ENCODE measurements around the gene MIOX. TPM values are rescaled to one million over a fixed set of nuclear protein-coding genes. Genes with fewer than 3 reads are reported as not detected.

Gene MIOX
- polyA plus RNA-seq, 1 donor from 2014 or later: not detected

- Histone ChIP-seq H3F3A (ENCODE audit: insufficient read depth, low read length, poor library complexity, severe bottlenecking) (no peaks in the 10 kb centered on the region), H3K9me3 (ENCODE audit: low read length) (no peaks in the 10 kb centered on the region), H4K20me1 (ENCODE audit: insufficient read depth) (no peaks in the 10 kb centered on the region), H3K4me3 (ENCODE audit: low read length) (no peak overlapping the region), H3K27ac (ENCODE audit: low read length) (no peak overlapping the region), H3K79me2 (replicated peaks; ENCODE audit: insufficient read depth, low read length) (no peaks in the 10 kb centered on the region), H3K9me2 (ENCODE audit: insufficient read depth, low read length) (no peaks in the 10 kb centered on the region), H3K4me2 (ENCODE audit: low read length) (no peak overlapping the region), H3K36me3 (ENCODE audit: insufficient read depth, low read length) (no peaks in the 10 kb centered on the region), H3K9ac (ENCODE audit: low read length) (no peak overlapping the region), H2AFZ (ENCODE audit: low read depth, low read length) (no peak overlapping the region), H3K27me3 (ENCODE audit: insufficient read depth, low read depth, low read length) (no peaks in the 10 kb centered on the region)
- TF ChIP-seq SMC3 (conservative IDR thresholded peaks at IDR 0.05; ENCODE audit: poor library complexity) (no peak), POLR2AphosphoS5 (IDR thresholded peaks at IDR 0.05) (no peak), CTCF (IDR thresholded peaks at IDR 0.05; ENCODE audit: poor library complexity, severe bottlenecking) (no peak), EP300 (conservative IDR thresholded peaks at IDR 0.05; ENCODE audit: poor library complexity, severe bottlenecking) (no peak)
Measured at GRCh38 chr22:50521710-50522109, 35.1 kb downstream of the MIOX start.

- TF ChIP-seq CTCF (IDR thresholded peaks at IDR 0.05; ENCODE audit: poor library complexity, severe bottlenecking): no peak
- TF ChIP-seq POLR2AphosphoS5 (IDR thresholded peaks at IDR 0.05): no peak
- no peak for TF ChIP-seq TAF1 (IDR thresholded peaks at IDR 0.05; ENCODE audit: low read depth)
- TF ChIP-seq REST (IDR thresholded peaks at IDR 0.05; ENCODE audit: borderline replicate concordance): no peak
Measured at GRCh38 chr22:50522208-50522805, 35.6 kb downstream of the MIOX start.

More at GRCh38 chr22:50522208-50522805, 35.6 kb downstream of the MIOX start:
- H3F3A ChIP-seq (ENCODE audit: insufficient read depth, low read length, poor library complexity, severe bottlenecking): no peaks in the 10 kb centered on the region
- no peak overlapping the region for H3K4me3 ChIP-seq (ENCODE audit: low read length)
- H3K27me3 ChIP-seq (ENCODE audit: insufficient read depth, low read depth, low read length): no peaks in the 10 kb centered on the region
- H2AFZ ChIP-seq (ENCODE audit: low read depth, low read length): no peak overlapping the region
- no peaks in the 10 kb centered on the region for H3K79me2 ChIP-seq (replicated peaks; ENCODE audit: insufficient read depth, low read length)
- H3K36me3 ChIP-seq (ENCODE audit: insufficient read depth, low read length): no peaks in the 10 kb centered on the region
- no peak overlapping the region for H3K4me2 ChIP-seq (ENCODE audit: low read length)
- no peaks in the 10 kb centered on the region for H4K20me1 ChIP-seq (ENCODE audit: insufficient read depth)
- H3K9ac ChIP-seq (ENCODE audit: low read length): no peak overlapping the region
- H3K9me2 ChIP-seq (ENCODE audit: insufficient read depth, low read length): no peaks in the 10 kb centered on the region
- H3K27ac ChIP-seq (ENCODE audit: low read length): no peak overlapping the region
- no peaks in the 10 kb centered on the region for H3K9me3 ChIP-seq (ENCODE audit: low read length)
